Heart left ventricle (tissue), 13 donors: Measurements from ENCODE around the gene FMO2.

ENCODE experiments used
- POLR2A ChIP-seq, 2 donors: fragments of 450-650 bp; IDR thresholded peaks; one replicate each; pipeline ENCODE4 v1.6.1; 2017; ENCODE audit warnings: antibody characterized with exemption in 2 of 2, mild to moderate bottlenecking in 2 of 2, moderate library complexity in 2 of 2
- TF ChIP-seq, protein P1 (sequence below), 12 donors: fragments of 200-600 bp; sonication (generic) in 4 of 12; IDR thresholded peaks; one replicate each; pipeline versions ENCODE4 v1.5.0 to v1.8.0; 2018 to 2022; ENCODE audit warnings: antibody characterized with exemption in 12 of 12, mild to moderate bottlenecking in 5 of 12
- donor health status: ischemic (EF 13 %, LVEDD 7.1; RV severe dilation, severe dysfunction).
- donor health status: DM: no; HTN: yes; CAD: no.
- donor health status: DM: no; HTN: no; CAD: no.
- donor health status: ischemic (EF 25% LVEDD 6.9; RV normal size, moderate dysfunction).
- donor health status: ischemic (EF 25% LVEDD 5.7; RV mildly dilated, moderate dysfunction).
- donor health status: ischemic (EF 35%, LVEDD 5.7; RV mildly dilated, moderate dysfunction).
- donor health status: nonischemic (EF 11% LVEDD 7.7; RV severe dilation, severe dysfunction).
- donor health status: DM: yes; HTN: yes; CAD: no.
- donor health status: PGD.
- donor health status: ischemic (EF 29% LVEDD 5.4; RV normal size, mild dysfunction).
- donor health status: nonischemic (EF 23%, LVEDD 6.1; RV moderate dilation, normal function).

DNA sequence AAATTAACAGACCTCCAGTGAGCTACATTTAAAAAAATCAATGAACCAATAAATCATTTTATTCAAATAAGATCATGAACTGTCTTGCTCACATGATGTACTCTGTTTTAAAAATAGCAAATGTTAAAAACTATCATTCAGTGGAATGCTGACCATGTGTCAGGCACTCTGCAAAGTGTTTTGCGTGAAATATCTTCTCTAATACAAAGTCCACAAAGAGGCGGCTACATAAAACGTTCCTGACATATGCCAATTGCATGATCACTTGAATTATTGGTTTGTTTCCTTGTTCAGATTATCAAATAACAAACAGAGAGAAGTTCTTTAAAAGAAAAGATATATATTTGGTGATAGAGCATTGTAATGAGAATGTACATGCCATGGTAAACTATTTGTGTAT, 10.7 kb downstream of the FMO2 start:
- TF ChIP-seq, protein P1, sequence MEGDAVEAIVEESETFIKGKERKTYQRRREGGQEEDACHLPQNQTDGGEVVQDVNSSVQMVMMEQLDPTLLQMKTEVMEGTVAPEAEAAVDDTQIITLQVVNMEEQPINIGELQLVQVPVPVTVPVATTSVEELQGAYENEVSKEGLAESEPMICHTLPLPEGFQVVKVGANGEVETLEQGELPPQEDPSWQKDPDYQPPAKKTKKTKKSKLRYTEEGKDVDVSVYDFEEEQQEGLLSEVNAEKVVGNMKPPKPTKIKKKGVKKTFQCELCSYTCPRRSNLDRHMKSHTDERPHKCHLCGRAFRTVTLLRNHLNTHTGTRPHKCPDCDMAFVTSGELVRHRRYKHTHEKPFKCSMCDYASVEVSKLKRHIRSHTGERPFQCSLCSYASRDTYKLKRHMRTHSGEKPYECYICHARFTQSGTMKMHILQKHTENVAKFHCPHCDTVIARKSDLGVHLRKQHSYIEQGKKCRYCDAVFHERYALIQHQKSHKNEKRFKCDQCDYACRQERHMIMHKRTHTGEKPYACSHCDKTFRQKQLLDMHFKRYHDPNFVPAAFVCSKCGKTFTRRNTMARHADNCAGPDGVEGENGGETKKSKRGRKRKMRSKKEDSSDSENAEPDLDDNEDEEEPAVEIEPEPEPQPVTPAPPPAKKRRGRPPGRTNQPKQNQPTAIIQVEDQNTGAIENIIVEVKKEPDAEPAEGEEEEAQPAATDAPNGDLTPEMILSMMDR (IDR thresholded peaks at IDR 0.05), result no peak
- TF ChIP-seq POLR2A (IDR thresholded peaks at IDR 0.05), result no peak
